Parathyroid adenoma (tissue), 2 donors: ENCODE data around the gene PXDN.

Source experiments
- H2AFZ ChIP-seq: fragments of 300-600 bp; sonication (generic); one replicate; pipeline ENCODE4 v1.7.0; 2017; ENCODE audit warnings: antibody characterized with exemption, mild to moderate bottlenecking
- H3K27ac ChIP-seq: fragments of 300-600 bp; sonication (generic); one replicate; pipeline ENCODE4 v1.7.0; 2017
- H3K27me3 ChIP-seq: fragments of 300-600 bp; sonication (generic); one replicate; pipeline ENCODE4 v1.7.0; 2017; ENCODE audit warnings: low read length; ENCODE audit not compliant: control insufficient read depth, insufficient read depth
- H3K36me3 ChIP-seq: fragments of 300-600 bp; sonication (generic); one replicate; pipeline ENCODE4 v1.7.0; 2017; ENCODE audit warnings: low read length; ENCODE audit not compliant: control insufficient read depth, insufficient read depth
- H3K4me1 ChIP-seq: fragments of 300-600 bp; sonication (generic); one replicate; pipeline ENCODE4 v1.7.0; 2017; ENCODE audit warnings: control low read depth
- H3K4me2 ChIP-seq: fragments of 300-600 bp; sonication (generic); one replicate; pipeline ENCODE4 v1.7.0; 2017; ENCODE audit warnings: low read length
- H3K4me3 ChIP-seq: fragments of 300-600 bp; sonication (generic); one replicate; pipeline ENCODE4 v1.7.0; 2017; ENCODE audit warnings: low read depth, low read length
- H3K79me2 ChIP-seq: fragments of 300-600 bp; sonication (generic); one replicate; pipeline ENCODE4 v1.7.0; 2017; ENCODE audit warnings: control low read depth
- H3K9ac ChIP-seq: fragments of 300-600 bp; sonication (generic); one replicate; pipeline ENCODE4 v1.7.0; 2017; ENCODE audit warnings: mild to moderate bottlenecking
- H3K9me3 ChIP-seq: fragments of 300-600 bp; sonication (generic); one replicate; pipeline ENCODE4 v1.7.0; 2017; ENCODE audit warnings: low read length; ENCODE audit not compliant: control insufficient read depth
- CTCF ChIP-seq: fragments of 300-600 bp; sonication (generic); IDR thresholded peaks from one replicate; pipeline ENCODE4 v1.7.0; 2017; ENCODE audit warnings: antibody characterized with exemption, mild to moderate bottlenecking
- donor health status: primary hyperparathyroidism.

PXDN gene

GRCh38 chr2:1685957-1686783, 58.1 kb downstream of the PXDN start:
- H3K36me3 ChIP-seq, result no peaks in the 10 kb centered on the region

GRCh38 chr2:1685078-1685956, 59.0 kb downstream of the PXDN start:
- H3K79me2 ChIP-seq, result no peaks in the 10 kb centered on the region
- no peaks in the 10 kb centered on the region for H3K36me3 ChIP-seq
- H3K4me3 ChIP-seq, result no peak overlapping the region
- no peaks in the 10 kb centered on the region for H3K4me1 ChIP-seq
- H3K4me2 ChIP-seq, result no peak overlapping the region
- H2AFZ ChIP-seq, result no peak overlapping the region
- no peak overlapping the region for H3K27ac ChIP-seq
- H3K9me3 ChIP-seq, result no peaks in the 10 kb centered on the region
- H3K27me3 ChIP-seq, result no peaks in the 10 kb centered on the region
- no peak overlapping the region for H3K9ac ChIP-seq
- TF ChIP-seq CTCF, result no peak

More at GRCh38 chr2:1685957-1686783, 58.1 kb downstream of the PXDN start:
- no peaks in the 10 kb centered on the region for H3K79me2 ChIP-seq
- no peaks in the 10 kb centered on the region for H3K27me3 ChIP-seq
- H3K4me2 ChIP-seq, result no peak overlapping the region
- H3K4me1 ChIP-seq, result no peaks in the 10 kb centered on the region
- H3K9ac ChIP-seq, result no peak overlapping the region
- H2AFZ ChIP-seq, result no peak overlapping the region
- H3K9me3 ChIP-seq, result no peaks in the 10 kb centered on the region
- no peak for TF ChIP-seq CTCF
- H3K4me3 ChIP-seq, result no peak overlapping the region
- H3K27ac ChIP-seq, result no peak overlapping the region

DNA sequence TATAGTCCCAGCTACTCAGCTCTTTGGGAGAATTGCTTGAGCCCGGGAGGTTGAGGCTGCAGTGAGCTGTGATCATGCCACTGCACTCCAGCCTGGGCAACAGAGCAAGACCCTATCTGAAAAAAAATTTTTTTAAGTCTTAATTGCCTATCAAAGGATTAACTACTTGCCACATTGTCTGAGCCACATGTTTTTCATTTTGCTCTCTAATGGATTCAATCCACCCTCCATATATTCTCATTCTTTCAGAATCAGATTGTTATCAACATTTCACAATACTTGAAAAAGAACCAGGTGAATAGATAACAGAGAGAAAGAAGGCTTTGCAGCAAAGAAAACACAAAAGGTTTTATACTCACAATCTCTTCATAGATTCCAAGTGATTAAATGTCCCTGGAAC, 61.0 kb downstream of the PXDN start:
- H2AFZ ChIP-seq, result no peak overlapping the region
- no peaks in the 10 kb centered on the region for H3K27me3 ChIP-seq
- no peak overlapping the region for H3K9ac ChIP-seq
- no peaks in the 10 kb centered on the region for H3K79me2 ChIP-seq
- H3K4me3 ChIP-seq, result no peak overlapping the region
- H3K9me3 ChIP-seq, result no peaks in the 10 kb centered on the region
- no peak overlapping the region for H3K4me2 ChIP-seq
- H3K27ac ChIP-seq, result no peak overlapping the region
- H3K36me3 ChIP-seq, result no peaks in the 10 kb centered on the region
- no peak for TF ChIP-seq CTCF
- no peaks in the 10 kb centered on the region for H3K4me1 ChIP-seq

DNA sequence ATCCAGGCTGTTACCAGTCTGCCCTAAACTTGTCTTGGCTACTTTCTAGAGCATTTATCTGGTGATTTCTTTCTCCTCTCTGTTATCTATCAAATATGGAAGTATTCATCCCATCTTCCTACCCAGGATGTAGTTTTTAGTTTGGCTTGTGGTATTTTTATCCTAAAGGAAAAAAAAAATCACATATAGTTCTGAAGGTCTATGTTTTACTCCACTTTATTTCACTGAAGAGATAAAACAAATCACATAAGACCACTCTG, 62.2 kb downstream of the PXDN start:
- Histone ChIP-seq H3K9ac (no peak overlapping the region), H3K4me2 (no peak overlapping the region), H3K27me3 (no peaks in the 10 kb centered on the region), H3K79me2 (no peaks in the 10 kb centered on the region), H2AFZ (no peak overlapping the region), H3K27ac (no peak overlapping the region), H3K4me1 (no peaks in the 10 kb centered on the region), H3K36me3 (no peaks in the 10 kb centered on the region), H3K9me3 (no peaks in the 10 kb centered on the region), H3K4me3 (no peak overlapping the region)
- TF ChIP-seq CTCF, result no peak
